Loucy (cell line): ENCODE results near the gene HDGFL3.

Experiments
- EZH2phosphoT487 ChIP-seq: fragments of 200-600 bp; IDR thresholded peaks from 2 replicates; pipeline ENCODE4 v1.6.1; 2018; ENCODE audit warnings: antibody characterized with exemption, mild to moderate bottlenecking, moderate library complexity, borderline replicate concordance
- TF ChIP-seq, protein P1 (sequence below): fragments of 200-600 bp; sonication (generic); conservative IDR thresholded peaks from 2 replicates; pipeline ENCODE4 v1.5.1; 2014; ENCODE audit warnings: mild to moderate bottlenecking, antibody characterized with exemption, low read length

DNA sequence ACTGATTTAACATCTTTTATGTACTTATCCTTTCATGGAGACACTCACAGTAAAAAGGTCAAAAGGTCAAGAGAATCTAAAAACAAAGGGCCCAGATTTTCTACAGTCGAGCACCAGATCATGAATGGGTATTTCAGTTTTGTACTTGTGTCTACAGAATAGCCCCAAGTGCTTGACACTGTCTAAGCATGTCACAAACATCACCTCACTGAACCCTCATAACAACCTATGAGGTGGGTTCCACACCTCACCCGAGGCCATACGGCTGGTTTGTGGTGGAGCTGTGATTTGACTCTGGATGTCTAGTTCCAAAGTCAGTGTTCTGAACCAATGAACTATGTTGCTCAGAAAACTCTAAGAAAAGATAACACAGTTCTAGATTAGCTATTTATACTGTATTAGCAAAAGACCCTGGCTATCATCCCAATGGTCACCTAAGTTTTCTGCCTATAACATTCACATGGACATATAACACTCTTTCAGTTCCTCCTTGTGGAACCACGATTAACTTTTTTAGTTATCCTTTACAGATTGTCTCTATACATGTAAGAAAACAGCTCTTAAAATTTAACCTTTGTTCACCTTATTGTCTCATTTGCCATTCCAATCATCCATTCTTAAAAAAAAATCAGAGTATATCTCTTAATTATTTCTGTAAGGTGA is 74.6 kb downstream of the HDGFL3 start:
- TF ChIP-seq, protein P1, sequence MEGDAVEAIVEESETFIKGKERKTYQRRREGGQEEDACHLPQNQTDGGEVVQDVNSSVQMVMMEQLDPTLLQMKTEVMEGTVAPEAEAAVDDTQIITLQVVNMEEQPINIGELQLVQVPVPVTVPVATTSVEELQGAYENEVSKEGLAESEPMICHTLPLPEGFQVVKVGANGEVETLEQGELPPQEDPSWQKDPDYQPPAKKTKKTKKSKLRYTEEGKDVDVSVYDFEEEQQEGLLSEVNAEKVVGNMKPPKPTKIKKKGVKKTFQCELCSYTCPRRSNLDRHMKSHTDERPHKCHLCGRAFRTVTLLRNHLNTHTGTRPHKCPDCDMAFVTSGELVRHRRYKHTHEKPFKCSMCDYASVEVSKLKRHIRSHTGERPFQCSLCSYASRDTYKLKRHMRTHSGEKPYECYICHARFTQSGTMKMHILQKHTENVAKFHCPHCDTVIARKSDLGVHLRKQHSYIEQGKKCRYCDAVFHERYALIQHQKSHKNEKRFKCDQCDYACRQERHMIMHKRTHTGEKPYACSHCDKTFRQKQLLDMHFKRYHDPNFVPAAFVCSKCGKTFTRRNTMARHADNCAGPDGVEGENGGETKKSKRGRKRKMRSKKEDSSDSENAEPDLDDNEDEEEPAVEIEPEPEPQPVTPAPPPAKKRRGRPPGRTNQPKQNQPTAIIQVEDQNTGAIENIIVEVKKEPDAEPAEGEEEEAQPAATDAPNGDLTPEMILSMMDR, result no peak
- no peak for TF ChIP-seq EZH2phosphoT487
